Measurements from ENCODE around the gene TP53AIP1. TPM values are rescaled to one million over a fixed set of nuclear protein-coding genes. Genes with fewer than 3 reads are reported as not detected.

Gene TP53AIP1
- total RNA-seq, 1 experiment from 2014 or later: not detected

DNA sequence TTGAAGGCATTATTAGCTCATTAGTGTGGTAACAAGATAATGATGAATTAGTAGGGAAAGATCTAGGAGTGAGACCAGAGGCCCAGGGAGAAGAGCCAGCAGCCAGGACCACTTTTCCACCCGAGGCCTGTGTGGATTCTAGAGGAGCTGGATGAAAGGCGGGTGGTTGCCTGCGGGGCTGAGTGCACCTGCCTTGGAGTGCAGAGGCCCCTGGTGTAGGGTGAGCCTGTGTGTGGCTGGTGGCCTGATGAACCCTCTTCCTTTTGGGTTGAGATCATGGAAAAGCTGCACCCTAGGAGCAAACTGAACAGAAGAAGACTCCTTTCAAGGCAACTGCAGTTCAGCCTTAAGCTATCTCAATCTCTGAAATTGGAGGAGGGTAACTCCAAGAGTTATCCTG is 5.9 kb upstream of the TP53AIP1 start:
- no peaks in the 10 kb centered on the region; a peak in 2 of 5 replicates for H3K9me3 Mint-ChIP-seq
- Histone ChIP-seq H3K23me2 (ENCODE audit: insufficient read length, low read depth, low read length, poor library complexity, severe bottlenecking) (no peaks in the 10 kb centered on the region), H3K79me2 (ENCODE audit: insufficient read depth, low read length) (no peaks in the 10 kb centered on the region), H2BK5ac (ENCODE audit: insufficient read length, low read length) (no peak overlapping the region), H2BK12ac (ENCODE audit: insufficient read length, low read depth, low read length) (no peak overlapping the region), H4K91ac (ENCODE audit: insufficient read length, low read depth, low read length) (no peak overlapping the region), H4K8ac (replicated peaks; ENCODE audit: insufficient read length, low read depth, low read length) (no peak overlapping the region), H3K9ac (ENCODE audit: extremely low read depth, insufficient read length, low read length) (no peak overlapping the region), H3K4me1 (ENCODE audit: insufficient read depth, low read length) (no peaks in the 10 kb centered on the region), H3K27ac (ENCODE audit: insufficient read length, low read depth, low read length) (no peak overlapping the region), H3K9me3 (ENCODE audit: control insufficient read depth, low read depth, low read length) (no peaks in the 10 kb centered on the region), H3K18ac (ENCODE audit: insufficient read length, low read depth, low read length) (no peak overlapping the region), H2BK20ac (ENCODE audit: low read depth, low read length, poor library complexity, severe bottlenecking) (no peak overlapping the region), H3K23ac (ENCODE audit: insufficient read length, low read depth, low read length) (no peak overlapping the region), H3K14ac (ENCODE audit: insufficient read depth, low read length) (no peak overlapping the region), H3K27me3 (ENCODE audit: insufficient read depth, low read length) (no peaks in the 10 kb centered on the region), H2BK15ac (ENCODE audit: low read depth, low read length) (no peak overlapping the region), H2BK120ac (ENCODE audit: low read depth, low read length, poor library complexity, severe bottlenecking) (no peak overlapping the region), H3T11ph (ENCODE audit: low read length) (no peak overlapping the region), H4K20me1 (ENCODE audit: control insufficient read depth, insufficient read depth, insufficient read length) (no peaks in the 10 kb centered on the region), H3K4ac (ENCODE audit: low read depth, low read length) (no peak overlapping the region), H3K79me1 (ENCODE audit: insufficient read depth, low read depth, low read length, poor library complexity, severe bottlenecking) (no peaks in the 10 kb centered on the region), H3K4me2 (ENCODE audit: insufficient read depth, insufficient read length, low read length) (no peak overlapping the region), H2AFZ (ENCODE audit: low read length) (no peak overlapping the region), H3K56ac (ENCODE audit: insufficient read length, low read depth, low read length) (no peak overlapping the region), H2AK5ac (ENCODE audit: insufficient read length, low read length) (no peak overlapping the region), H4K5ac (ENCODE audit: insufficient read length, low read depth, low read length) (no peak overlapping the region)
- TF ChIP-seq, protein P1, sequence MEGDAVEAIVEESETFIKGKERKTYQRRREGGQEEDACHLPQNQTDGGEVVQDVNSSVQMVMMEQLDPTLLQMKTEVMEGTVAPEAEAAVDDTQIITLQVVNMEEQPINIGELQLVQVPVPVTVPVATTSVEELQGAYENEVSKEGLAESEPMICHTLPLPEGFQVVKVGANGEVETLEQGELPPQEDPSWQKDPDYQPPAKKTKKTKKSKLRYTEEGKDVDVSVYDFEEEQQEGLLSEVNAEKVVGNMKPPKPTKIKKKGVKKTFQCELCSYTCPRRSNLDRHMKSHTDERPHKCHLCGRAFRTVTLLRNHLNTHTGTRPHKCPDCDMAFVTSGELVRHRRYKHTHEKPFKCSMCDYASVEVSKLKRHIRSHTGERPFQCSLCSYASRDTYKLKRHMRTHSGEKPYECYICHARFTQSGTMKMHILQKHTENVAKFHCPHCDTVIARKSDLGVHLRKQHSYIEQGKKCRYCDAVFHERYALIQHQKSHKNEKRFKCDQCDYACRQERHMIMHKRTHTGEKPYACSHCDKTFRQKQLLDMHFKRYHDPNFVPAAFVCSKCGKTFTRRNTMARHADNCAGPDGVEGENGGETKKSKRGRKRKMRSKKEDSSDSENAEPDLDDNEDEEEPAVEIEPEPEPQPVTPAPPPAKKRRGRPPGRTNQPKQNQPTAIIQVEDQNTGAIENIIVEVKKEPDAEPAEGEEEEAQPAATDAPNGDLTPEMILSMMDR (conservative IDR thresholded peaks at IDR 0.05): peak; percentile 63
- H3K4me3 Mint-ChIP-seq: no peak overlapping the region
- H3K4me1 Mint-ChIP-seq: no peaks in the 10 kb centered on the region; a peak in 2 of 4 replicates
- WGBS (ENCODE audit: extremely low coverage, insufficient read length, low lambda C conversion rate): no CpG with 5 or more reads among the region's 3 CpGs
- H3K27ac Mint-ChIP-seq: no peak overlapping the region
- H3K27me3 Mint-ChIP-seq (ENCODE audit: low read depth): peaks cover 25% of the 10 kb centered on the region
- H3K36me3 Mint-ChIP-seq (ENCODE audit: insufficient read depth in 1 of 3, low read depth in 3 of 3): no peaks in the 10 kb centered on the region; a peak in 1 of 7 replicates
- peak; percentile 67 for DNase-seq
